GM19023 (cell line): ENCODE data around the gene SLC39A7.

Experiments
- ATAC-seq: cut with Tn5 transposase; IDR thresholded peaks from one replicate; pipeline ENCODE4 v1.9.1; 2021; ENCODE audit warnings: mild to moderate bottlenecking, moderate library complexity; ENCODE audit not compliant: unreplicated experiment

The SLC39A7 gene

GRCh38 chr6:33169291-33170175 is 31.1 kb upstream of the SLC39A7 start:
- no peak for ATAC-seq

- no peak for ATAC-seq
Observed at GRCh38 chr6:33170176-33171015, 30.3 kb upstream of the SLC39A7 start.

DNA sequence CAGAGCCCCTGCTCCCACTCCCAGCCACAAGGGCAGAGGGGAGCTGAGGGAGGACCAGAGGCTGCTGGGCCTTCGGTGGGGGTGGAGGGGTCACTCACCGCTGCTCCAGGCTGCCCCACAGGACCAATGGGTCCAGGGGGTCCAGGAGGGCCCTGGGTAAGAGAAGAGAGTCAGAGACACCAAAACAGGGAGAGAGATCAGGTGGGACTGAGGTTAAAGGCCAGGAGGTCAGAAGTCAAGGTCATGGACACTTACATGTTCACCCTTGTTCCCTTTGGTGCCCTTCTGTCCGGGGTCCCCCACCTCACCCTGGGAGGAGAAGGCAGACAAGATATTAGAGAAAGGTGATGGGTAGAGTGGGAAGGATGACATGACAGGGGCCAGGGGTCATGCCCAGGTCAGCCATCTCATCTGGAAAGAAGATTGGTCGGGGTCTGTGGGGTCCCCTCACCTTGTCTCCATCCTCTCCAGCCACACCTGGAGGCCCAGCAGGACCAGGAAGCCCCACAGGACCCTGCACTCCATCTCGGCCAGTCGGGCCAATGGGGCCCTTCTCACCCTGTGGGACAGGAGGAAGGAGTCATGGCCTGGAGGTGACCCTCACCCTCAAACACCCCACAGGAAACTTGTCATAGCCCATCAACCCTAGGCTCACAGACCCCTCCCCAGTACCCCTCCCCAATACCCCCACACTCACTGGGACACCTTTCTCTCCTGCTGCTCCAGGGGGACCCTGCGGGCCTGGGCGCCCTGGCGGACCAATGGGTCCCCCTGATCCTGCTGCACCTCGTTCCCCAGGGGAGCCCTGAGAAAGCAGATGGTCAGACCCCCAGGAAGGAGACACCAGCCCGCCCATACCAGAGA is 29.4 kb upstream of the SLC39A7 start:
- ATAC-seq = no peak

DNA sequence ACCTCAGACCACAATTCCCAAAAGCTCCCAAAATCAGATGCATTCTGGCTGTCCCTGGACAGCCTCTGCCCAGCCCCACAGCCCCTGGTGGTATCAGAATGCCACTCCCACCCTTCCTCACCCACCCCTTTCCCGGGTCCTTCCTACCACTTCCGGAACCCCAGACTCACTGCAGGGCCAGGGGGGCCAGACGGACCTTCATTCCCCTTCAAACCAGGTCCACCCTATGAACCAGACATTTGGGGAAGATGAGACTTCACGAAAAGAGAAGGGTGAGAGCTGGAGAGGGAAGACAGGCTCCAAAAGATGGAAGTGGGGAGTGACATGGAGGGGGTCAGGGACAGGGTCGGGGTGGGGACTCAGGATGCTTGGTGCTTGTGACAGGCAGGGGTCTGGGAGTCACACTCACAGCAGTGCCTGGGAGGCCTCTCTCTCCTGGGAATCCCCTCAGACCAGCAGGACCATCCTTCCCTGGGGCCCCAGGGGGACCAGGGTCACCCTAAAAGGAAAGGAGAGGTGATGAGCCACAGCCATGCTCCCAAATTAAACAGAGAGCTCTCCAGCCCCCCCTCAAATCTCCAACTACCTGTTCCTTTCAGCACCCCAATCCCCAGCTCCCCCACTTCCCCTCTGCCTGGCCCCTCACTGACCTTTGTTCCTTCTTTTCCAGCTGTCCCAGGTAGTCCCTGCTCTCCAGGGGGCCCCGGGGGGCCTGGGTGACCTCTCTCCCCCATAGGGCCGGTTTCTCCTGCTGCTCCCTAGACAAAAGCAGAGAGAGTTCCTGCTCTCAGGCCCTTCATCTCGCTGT is 28.6 kb upstream of the SLC39A7 start:
- ATAC-seq = no peak

DNA sequence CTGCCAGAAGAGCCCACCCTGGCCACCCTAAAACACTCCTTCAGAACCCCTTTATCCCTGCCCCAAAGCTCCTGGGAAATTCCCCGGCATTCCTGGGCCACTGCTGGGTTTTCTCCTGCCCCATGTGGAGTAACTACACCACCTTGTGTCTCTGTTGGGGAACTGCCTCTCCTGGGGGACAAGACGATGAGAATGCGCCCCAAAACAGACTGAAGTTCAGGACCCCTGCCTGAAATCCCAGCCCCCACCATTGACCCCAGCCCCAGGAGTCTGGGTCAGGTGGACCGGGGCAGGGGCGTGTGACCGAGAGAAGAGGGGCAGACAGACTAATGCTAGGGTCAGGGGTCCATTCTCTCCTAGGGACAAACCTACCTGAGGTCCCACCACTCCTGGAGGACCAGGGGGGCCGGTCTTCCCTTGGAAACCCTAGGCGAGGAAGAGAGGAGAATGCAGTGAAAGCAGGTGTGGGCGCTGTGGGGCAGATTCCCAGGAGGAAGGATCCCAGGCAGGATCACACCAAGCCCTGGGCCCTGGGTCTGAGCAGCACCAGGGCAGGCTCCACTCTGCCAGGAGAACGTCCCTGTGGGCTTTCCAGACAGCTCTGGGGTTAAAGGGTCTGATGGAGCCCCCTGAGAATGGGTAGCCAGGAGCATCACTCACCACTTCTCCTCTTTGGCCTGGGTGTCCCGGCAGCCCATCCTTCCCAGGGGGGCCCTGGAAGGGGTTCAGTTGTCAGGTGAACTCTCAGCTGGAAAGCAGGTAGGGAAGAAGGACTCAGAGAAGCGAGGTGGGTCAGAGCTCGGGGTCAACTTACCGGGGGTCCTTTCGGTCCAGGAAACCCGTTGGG is 27.8 kb upstream of the SLC39A7 start:
- no peak for ATAC-seq

DNA sequence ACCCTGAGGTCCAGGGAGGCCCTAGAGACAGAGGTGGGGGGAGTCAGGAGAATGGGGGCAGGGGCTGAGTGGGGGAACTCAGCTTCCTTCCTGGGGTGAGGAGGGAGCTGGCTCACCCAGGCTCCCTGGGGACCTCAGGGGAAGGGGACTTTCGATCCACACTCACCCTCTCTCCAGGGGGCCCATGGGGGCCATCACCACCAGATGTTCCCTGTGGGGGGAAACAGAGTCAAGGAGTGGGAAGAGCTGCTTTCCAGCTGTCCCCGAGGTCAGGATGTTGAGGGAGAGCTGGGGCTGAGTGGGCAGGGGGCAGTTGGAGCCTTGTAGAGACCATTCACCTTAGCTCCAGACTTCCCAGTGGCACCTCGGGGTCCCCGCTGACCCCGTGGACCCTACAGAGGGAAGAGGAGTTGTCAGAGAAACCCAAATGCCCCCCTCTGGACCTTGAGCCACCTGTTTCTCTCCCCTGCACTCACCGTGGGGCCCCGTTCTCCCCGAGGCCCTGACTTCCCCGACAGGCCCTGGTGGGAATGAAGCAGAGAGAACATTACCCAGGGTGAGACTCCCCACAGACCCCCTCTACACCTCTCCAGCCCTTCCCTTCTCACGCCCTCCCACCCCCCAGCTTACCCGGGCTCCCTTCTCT is 27.0 kb upstream of the SLC39A7 start:
- no peak for ATAC-seq

- ATAC-seq = no peak
Observed at GRCh38 chr6:33174784-33175183, 25.9 kb upstream of the SLC39A7 start.

DNA sequence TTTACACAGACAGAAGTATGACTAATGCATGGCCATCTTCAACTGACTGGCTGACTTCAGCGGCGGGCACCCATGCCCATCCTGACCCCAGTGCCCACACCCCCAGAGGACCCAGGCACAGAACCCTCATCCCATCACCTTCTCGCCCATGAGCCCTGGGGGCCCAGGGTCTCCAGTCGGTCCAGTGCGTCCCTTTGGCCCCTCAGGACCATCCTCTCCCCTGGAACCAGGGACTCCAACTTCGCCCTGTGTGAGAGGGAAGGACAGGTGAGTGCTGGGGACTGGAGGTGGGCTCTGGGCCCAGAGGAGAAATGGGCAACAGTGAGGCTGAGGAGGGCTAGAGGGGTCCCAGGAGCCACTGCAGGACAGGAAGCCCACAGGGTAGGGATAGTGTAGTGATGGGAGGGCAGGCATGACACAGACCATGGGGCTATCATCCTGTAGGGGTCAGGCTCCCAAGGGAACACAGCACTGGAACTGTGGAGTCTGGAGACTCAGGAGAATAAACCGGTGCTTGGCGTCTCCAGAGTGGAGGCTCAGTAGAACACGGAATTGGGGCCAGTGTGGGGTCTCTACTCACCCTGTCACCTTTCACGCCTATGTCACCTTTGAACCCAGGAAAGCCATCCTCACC is 25.1 kb upstream of the SLC39A7 start:
- no peak for ATAC-seq

- no peak for ATAC-seq
Observed at GRCh38 chr6:33176906-33177305, 23.8 kb upstream of the SLC39A7 start.

DNA sequence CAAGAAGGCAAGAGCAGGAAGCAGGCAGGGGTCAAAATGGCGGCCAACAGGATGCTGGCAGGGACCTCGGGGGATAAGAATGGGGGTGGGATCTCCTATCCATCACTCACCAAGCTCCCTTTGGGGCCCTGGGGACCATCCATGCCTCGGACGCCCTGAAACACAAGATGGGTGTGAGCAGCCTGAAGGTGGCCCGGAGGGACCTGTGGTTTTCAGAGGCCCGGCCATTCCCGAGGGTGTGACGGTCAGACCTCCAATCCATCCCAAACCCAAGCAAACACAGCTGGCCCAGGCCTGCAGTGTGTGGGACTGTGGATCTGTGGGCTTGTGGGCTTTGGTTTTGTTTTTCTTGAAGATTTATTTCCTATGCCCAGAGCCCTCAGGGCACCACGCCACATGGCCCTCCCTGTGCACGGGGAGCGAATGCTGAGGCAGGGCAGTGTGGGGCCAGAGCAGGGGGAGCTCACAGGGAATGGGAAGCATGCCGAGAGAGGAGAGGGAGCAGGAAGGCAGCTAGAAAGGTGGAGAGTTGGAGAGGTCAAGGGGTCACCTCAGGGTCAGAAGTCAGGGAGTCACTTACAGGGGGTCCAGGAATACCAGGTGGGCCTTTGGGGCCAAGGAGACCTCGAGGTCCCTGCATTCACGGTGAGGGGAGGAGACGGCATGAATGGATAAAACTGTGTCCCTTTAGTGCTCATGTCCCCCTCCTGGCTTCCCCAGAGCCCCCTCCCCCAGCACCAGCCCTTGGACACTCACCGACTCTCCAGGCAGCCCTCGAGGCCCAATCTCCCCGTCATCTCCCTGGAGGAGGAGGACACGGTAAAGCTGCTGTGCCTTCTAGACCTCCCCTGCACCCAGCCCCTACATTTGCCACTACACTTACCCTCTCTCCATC is 22.9 kb upstream of the SLC39A7 start:
- no peak for ATAC-seq

DNA sequence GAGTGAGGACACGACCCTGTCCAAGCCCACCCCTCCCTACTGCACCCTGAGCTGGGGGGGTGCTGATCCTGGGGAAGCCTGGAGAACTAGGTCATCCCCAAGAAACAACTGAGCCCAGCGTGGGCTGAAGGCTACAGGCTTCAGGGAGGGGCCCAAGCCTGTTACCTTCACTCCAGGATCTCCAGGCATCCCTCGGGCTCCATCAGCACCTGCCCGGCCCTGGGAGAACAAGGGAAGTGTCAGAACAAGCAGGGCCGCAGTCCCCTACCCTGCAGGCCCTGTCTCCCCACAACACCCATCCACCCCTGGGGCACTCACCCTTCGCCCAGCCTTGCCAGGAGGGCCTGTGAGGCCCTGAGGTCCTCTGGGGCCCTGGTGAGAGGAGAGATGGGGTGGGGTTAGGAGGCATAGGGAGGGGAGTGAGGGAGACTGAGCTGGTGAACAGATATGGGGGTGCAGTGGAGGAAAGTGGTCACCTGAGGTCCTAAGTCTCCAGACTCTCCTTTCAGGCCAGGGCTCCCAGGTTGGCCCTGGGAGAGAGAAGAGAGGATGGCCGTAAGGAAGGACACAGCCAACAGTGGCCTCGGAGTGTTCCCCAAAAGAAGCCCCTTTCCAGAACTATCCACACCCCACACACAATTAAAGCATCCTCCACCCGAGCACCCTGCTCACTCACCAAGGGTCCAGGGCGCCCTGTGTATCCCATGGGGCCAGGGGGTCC is 21.8 kb upstream of the SLC39A7 start:
- ATAC-seq = no peak

DNA sequence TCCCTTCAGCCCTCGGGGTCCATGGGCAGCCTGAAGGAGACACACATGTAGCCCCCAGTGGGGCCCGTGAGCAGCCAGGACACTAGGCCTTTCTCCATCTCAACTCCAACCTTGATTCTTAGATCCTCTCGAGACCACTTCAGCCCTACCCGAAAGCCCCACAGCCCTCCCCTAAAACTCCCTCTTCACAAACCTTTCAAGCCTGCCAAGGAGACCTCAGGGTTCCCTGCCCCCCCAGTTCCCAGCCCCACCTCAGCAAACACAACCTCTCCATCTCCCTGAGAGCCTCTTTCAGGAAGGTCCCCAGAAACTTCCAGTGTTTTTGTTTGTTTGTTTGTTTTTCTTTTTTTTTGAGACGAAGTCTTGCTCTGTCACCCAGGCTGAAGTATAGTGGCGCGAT is 19.5 kb upstream of the SLC39A7 start:
- ATAC-seq = no peak

DNA sequence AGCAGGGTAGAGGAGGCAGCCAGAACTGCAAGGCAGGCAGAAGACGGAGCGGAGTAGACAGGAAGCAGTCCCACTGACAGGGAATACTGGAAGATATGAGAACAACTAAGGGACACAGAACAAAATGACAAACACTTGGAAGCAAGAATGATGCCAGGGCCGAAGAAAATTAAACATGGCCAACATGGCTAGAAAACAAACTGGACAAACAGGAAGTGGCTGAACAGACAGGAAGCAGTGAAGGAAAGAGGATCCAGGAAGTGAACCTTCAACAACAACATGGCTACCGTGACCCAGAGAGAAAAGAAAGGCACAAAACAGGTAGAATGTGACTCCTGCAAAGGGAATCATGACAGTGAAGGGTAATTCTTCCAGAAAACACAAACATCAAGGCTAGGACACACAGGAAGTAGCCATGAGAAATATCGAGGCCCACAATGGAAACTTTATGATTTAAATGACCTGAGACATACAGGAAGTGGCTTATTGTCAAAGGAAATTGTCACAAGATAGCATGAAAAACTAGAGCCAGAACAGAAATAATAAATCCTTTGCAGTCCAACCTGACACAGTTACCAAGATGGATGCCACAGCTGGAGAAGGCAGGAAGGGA is 17.5 kb upstream of the SLC39A7 start:
- no peak for ATAC-seq

DNA sequence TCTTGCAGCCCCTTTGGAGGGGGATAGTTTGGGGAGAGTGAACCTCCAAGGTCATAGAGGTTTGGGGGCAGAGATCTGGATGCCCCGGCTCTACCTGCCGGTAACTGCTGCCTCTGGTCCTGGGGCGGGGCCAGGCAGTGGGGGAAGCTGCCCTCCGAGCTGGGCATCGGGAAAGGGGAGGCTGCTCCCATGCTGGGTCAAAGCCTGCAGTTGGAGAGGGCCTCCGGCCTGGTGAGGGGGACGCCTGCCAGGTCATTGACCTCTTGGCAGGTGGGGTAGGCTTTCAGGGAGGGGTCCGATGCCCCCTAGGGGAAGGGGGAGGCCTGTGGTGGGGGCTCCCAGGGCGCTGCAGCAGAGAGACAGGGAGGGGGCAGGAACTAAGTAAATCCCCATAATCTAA is 15.5 kb upstream of the SLC39A7 start:
- ATAC-seq = no peak

GRCh38 chr6:33185654-33186187 is 14.9 kb upstream of the SLC39A7 start:
- ATAC-seq = no peak

GRCh38 chr6:33187809-33188208 is 12.9 kb upstream of the SLC39A7 start:
- no peak for ATAC-seq
